MM.1S (cell line): Measurements from ENCODE around the gene SUN5.

ENCODE experiments used
- DNase-seq: peaks from one replicate; pipeline ENCODE4 v3.0.0-alpha.2; 2015
- H2AFZ ChIP-seq: fragments of 300-600 bp; sonication (generic); 2 replicates; pipeline ENCODE4 v1.6.0; 2016; ENCODE audit warnings: antibody characterized with exemption, low read length
- H3F3A ChIP-seq: fragments of 300-600 bp; sonication (generic); 2 replicates; pipeline ENCODE4 v1.6.1; 2016; ENCODE audit warnings: mild to moderate bottlenecking, antibody characterized with exemption, low read length, moderate library complexity, mixed read lengths; ENCODE audit not compliant: insufficient read depth
- H3K27ac ChIP-seq: fragments of 300-600 bp; sonication (generic); 2 replicates; pipeline ENCODE4 v1.5.1; 2016; ENCODE audit warnings: mild to moderate bottlenecking, low read length
- H3K27me3 ChIP-seq: fragments of 300-600 bp; sonication (generic); replicated peaks from 2 replicates; pipeline ENCODE4 v1.6.0; 2016; ENCODE audit warnings: low read length; ENCODE audit not compliant: insufficient read depth
- H3K36me3 ChIP-seq: fragments of 300-600 bp; sonication (generic); replicated peaks from 2 replicates; pipeline ENCODE4 v1.6.1; 2016; ENCODE audit warnings: mild to moderate bottlenecking, low read length, mixed read lengths; ENCODE audit not compliant: insufficient read depth
- H3K4me1 ChIP-seq: fragments of 300-600 bp; sonication (generic); 2 replicates; pipeline ENCODE4 v1.6.1; 2016; ENCODE audit warnings: low read length, mixed read lengths
- H3K4me2 ChIP-seq: fragments of 300-600 bp; sonication (generic); 2 replicates; pipeline ENCODE4 v1.6.0; 2016; ENCODE audit warnings: low read depth, low read length
- H3K4me3 ChIP-seq: fragments of 300-600 bp; sonication (generic); 2 replicates; pipeline ENCODE4 v1.5.1; 2016; ENCODE audit warnings: low read length, mixed read lengths
- H3K79me2 ChIP-seq: fragments of 300-600 bp; sonication (generic); 2 replicates; pipeline ENCODE4 v1.6.1; 2016; ENCODE audit warnings: mixed run types, low read length, mixed read lengths
- H3K9ac ChIP-seq: fragments of 300-600 bp; sonication (generic); 2 replicates; pipeline ENCODE4 v1.6.1; 2016; ENCODE audit warnings: low read length, mixed read lengths
- H3K9me2 ChIP-seq: fragments of 300-600 bp; sonication (generic); replicated peaks from 2 replicates; pipeline ENCODE4 v1.6.1; 2016; ENCODE audit warnings: mild to moderate bottlenecking, low read length, mixed read lengths; ENCODE audit not compliant: insufficient read depth
- H3K9me3 ChIP-seq: fragments of 300-600 bp; sonication (generic); replicated peaks from 2 replicates; pipeline ENCODE4 v1.6.1; 2016; ENCODE audit warnings: mild to moderate bottlenecking, low read length, mixed read lengths; ENCODE audit not compliant: insufficient read depth
- H4K20me1 ChIP-seq: fragments of 300-600 bp; sonication (generic); 2 replicates; pipeline ENCODE4 v1.6.1; 2016; ENCODE audit warnings: mild to moderate bottlenecking, low read length, moderate library complexity, mixed read lengths; ENCODE audit not compliant: insufficient read depth
- CTCF ChIP-seq: fragments of 300-600 bp; sonication (generic); IDR thresholded peaks from 2 replicates; pipeline ENCODE4 v1.5.1; 2016; ENCODE audit warnings: antibody characterized with exemption, low read length, mixed read lengths
- EZH2 ChIP-seq: fragments of 300-600 bp; sonication (generic); optimal IDR thresholded peaks from 2 replicates; pipeline ENCODE3; 2017; ENCODE audit warnings: low read depth, mild to moderate bottlenecking, antibody characterized with exemption, low read length, mixed read lengths
- EZH2phosphoT487 ChIP-seq: fragments of 300-600 bp; sonication (generic); IDR thresholded peaks from 2 replicates; pipeline ENCODE4 v1.6.1; 2018; ENCODE audit warnings: antibody characterized with exemption, low read length

Gene SUN5

DNA sequence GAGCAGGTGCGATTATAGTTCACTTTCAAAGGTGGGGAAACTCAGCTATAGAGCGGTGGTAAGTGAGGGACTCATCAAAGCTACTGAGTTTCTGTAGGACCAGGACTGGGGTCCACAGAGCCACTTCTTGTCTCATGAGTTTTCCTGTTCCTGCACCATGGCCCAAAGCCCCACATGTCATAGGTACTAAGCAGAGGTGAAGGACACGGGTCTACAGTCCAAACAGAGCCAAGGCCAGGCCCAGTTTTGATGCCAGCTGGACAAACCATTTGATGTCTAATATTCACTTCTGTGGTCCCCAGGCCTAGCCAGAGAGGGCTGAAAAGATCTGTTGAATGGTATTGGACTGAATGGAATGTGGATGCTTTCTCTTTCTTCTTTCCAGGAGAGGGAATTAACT, 38.2 kb upstream of the SUN5 start:
- no peak overlapping the region for H3K4me3 ChIP-seq
- H2AFZ ChIP-seq, result no peak overlapping the region
- H3K36me3 ChIP-seq, result no peaks in the 10 kb centered on the region
- no peaks in the 10 kb centered on the region for H4K20me1 ChIP-seq
- TF ChIP-seq EZH2 (no peak), EZH2phosphoT487 (no peak), CTCF (no peak)
- no peaks in the 10 kb centered on the region for H3K79me2 ChIP-seq
- peaks cover 34% of the 10 kb centered on the region for H3K27me3 ChIP-seq
- no peak overlapping the region for H3K27ac ChIP-seq
- no peak for DNase-seq
- no peak overlapping the region for H3K4me2 ChIP-seq
- H3K9me3 ChIP-seq, result no peaks in the 10 kb centered on the region
- no peaks in the 10 kb centered on the region for H3K4me1 ChIP-seq
- H3K9me2 ChIP-seq, result no peaks in the 10 kb centered on the region
- H3F3A ChIP-seq, result no peaks in the 10 kb centered on the region
- no peak overlapping the region for H3K9ac ChIP-seq

DNA sequence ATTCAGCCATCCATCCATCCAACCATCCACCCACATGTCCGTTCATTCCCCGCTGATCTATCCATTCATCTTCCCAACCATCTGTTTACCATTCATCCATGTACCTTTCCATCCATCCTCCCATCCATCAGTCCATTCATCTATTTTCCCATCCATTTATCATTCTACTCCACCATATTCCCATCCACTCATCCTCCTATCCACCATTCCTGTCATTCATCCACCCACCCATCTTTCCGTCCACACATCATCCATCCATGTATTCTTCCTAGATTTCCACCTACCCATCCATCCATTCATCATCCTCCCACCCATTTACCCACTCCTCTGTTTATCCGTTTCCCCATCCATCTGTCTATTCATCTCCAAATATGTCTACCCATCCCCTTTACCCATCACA, 34.0 kb upstream of the SUN5 start:
- Histone ChIP-seq H3K27me3 (peaks cover 44% of the 10 kb centered on the region), H3K4me3 (no peak overlapping the region), H3F3A (no peaks in the 10 kb centered on the region), H3K9me3 (no peaks in the 10 kb centered on the region), H3K27ac (no peak overlapping the region), H3K4me1 (no peaks in the 10 kb centered on the region), H3K9ac (no peak overlapping the region), H3K4me2 (no peak overlapping the region), H3K36me3 (no peaks in the 10 kb centered on the region), H3K9me2 (no peaks in the 10 kb centered on the region), H3K79me2 (no peaks in the 10 kb centered on the region), H2AFZ (no peak overlapping the region), H4K20me1 (no peaks in the 10 kb centered on the region)
- TF ChIP-seq CTCF, result no peak
- no peak for TF ChIP-seq EZH2
- TF ChIP-seq EZH2phosphoT487, result no peak
- DNase-seq, result no peak

DNA sequence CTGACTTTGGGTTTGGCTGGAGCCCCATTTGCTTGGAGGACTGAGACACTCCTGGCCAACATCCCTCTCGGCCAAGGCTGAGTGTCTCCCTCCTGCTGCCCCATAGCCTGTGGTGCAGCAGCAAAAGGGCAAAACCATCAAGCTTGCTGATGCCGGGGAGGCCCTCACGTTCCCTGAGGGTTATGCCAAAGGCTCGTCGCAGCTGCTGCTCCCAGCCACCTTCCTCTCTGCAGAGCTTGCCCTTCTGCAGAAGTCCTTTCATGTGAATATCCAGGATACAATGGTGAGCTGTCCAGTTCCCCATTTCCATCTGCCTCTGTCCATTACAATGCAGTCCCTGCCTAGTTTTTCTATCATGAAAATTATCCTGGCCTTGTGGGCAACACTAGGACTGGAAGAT, 33.2 kb upstream of the SUN5 start:
- Histone ChIP-seq H3K79me2 (no peaks in the 10 kb centered on the region), H3K4me3 (no peak overlapping the region), H3K4me2 (no peak overlapping the region), H2AFZ (no peak overlapping the region), H3K4me1 (no peaks in the 10 kb centered on the region), H4K20me1 (no peaks in the 10 kb centered on the region), H3K27ac (no peak overlapping the region), H3K36me3 (no peaks in the 10 kb centered on the region), H3K27me3 (peaks cover 47% of the 10 kb centered on the region), H3K9ac (no peak overlapping the region), H3F3A (no peaks in the 10 kb centered on the region), H3K9me3 (no peaks in the 10 kb centered on the region), H3K9me2 (no peaks in the 10 kb centered on the region)
- TF ChIP-seq EZH2 (no peak), EZH2phosphoT487 (no peak), CTCF (no peak)
- no peak for DNase-seq
